Vagina (tissue), 2 donors: ENCODE results near the gene ECEL1.

ENCODE experiments used
- CTCF ChIP-seq, 3 experiments: fragments of 450-650 bp in 2 of 3; fragments of 200-600 bp in 1 of 3; sonication (generic) in 1 of 3; IDR thresholded peaks; one replicate each; pipeline ENCODE4 v1.5.1; 2017 to 2019; ENCODE audit warnings: antibody characterized with exemption in 3 of 3, mild to moderate bottlenecking in 2 of 3, moderate library complexity in 2 of 3
- POLR2A ChIP-seq, 2 donors: fragments of 450-650 bp; IDR thresholded peaks; one replicate each; pipeline ENCODE4 v1.6.1; 2017; ENCODE audit warnings: antibody characterized with exemption in 2 of 2, mild to moderate bottlenecking in 2 of 2, moderate library complexity in 2 of 2
- POLR2AphosphoS5 ChIP-seq, 2 donors: sonication (generic); formaldehyde crosslinking; IDR thresholded peaks; one replicate each; pipeline ENCODE4 v1.9.0; 2017; ENCODE audit warnings: antibody characterized with exemption in 2 of 2, mild to moderate bottlenecking in 2 of 2, low read depth in 1 of 2; ENCODE audit not compliant: insufficient read depth in 1 of 2

GRCh38 chr2:232434091-232434490, 53.5 kb downstream of the ECEL1 start:
- TF ChIP-seq CTCF (IDR thresholded peaks at IDR 0.05): no peak
- TF ChIP-seq POLR2A (IDR thresholded peaks at IDR 0.05): no peak
- TF ChIP-seq POLR2AphosphoS5 (IDR thresholded peaks at IDR 0.05; ENCODE audit: insufficient read depth in 1 of 2, low read depth in 1 of 2): no peak
